CD4-positive, alpha-beta T cell treated with Interleukin-10 for 1 hour (primary cell): ENCODE data around the gene SPHK1.

Experiments used
- DNase-seq: peaks from one replicate; pipeline ENCODE4 v3.0.0-alpha.2; 2020

Gene SPHK1

GRCh38 chr17:76365256-76365903 is 19.0 kb upstream of the SPHK1 start:
- no peak for DNase-seq

- DNase-seq, result no peak
Measured at GRCh38 chr17:76366247-76366646, 18.2 kb upstream of the SPHK1 start.

GRCh38 chr17:76367642-76368041 is 16.8 kb upstream of the SPHK1 start:
- DNase-seq, result no peak

GRCh38 chr17:76368545-76368944 is 15.9 kb upstream of the SPHK1 start:
- DNase-seq, result no peak

- no peak for DNase-seq
Measured at GRCh38 chr17:76369379-76369778, 15.0 kb upstream of the SPHK1 start.

- DNase-seq, result no peak
Measured at GRCh38 chr17:76369804-76370203, 14.6 kb upstream of the SPHK1 start.

- no peak for DNase-seq
Measured at GRCh38 chr17:76370261-76370993, 14.0 kb upstream of the SPHK1 start.

GRCh38 chr17:76371656-76372628 is 12.5 kb upstream of the SPHK1 start:
- DNase-seq, result no peak

GRCh38 chr17:76376318-76377133 is 7.9 kb upstream of the SPHK1 start:
- no peak for DNase-seq

GRCh38 chr17:76378548-76379274 is 5.7 kb upstream of the SPHK1 start:
- no peak for DNase-seq

- no peak for DNase-seq
Measured at GRCh38 chr17:76379275-76379641, 5.2 kb upstream of the SPHK1 start.

GRCh38 chr17:76379646-76380376 is 4.6 kb upstream of the SPHK1 start:
- no peak for DNase-seq

- DNase-seq, result no peak
Measured at GRCh38 chr17:76381633-76382350, 2.6 kb upstream of the SPHK1 start.

- no peak for DNase-seq
Measured at GRCh38 chr17:76382351-76382802, 2.0 kb upstream of the SPHK1 start.

GRCh38 chr17:76382803-76383545 is 1.4 kb upstream of the SPHK1 start:
- peak; percentile 66 for DNase-seq

- peak; percentile 48 for DNase-seq
Measured at GRCh38 chr17:76383546-76384221, 725 bp upstream of the SPHK1 start.

- peak; percentile 30 for DNase-seq
Measured at GRCh38 chr17:76384987-76385891, 830 bp downstream of the SPHK1 start.
